Islet of Langerhans (tissue), 1 donor: Measurements from ENCODE around the gene GGT5.
"Not testable (repeated sequence)": the region's sequence is repeated elsewhere in the genome, so short reads cannot be mapped to it uniquely, and the experiment has no call there.

Experiments used
- FAIRE-seq: peaks from one replicate; lab custom pipeline; 2011; peaks lifted over from hg19 to GRCh38; lab: Jason Lieb, UNC

Gene GGT5

GRCh38 chr22:24203856-24204255 is 41.0 kb downstream of the GGT5 start:
- not testable (repeated sequence) for FAIRE-seq

GRCh38 chr22:24201681-24202614 is 42.9 kb downstream of the GGT5 start:
- no peak for FAIRE-seq

- no peak for FAIRE-seq
Measured at GRCh38 chr22:24200619-24201212, 44.2 kb downstream of the GGT5 start.

GRCh38 chr22:24198682-24199052 is 46.2 kb downstream of the GGT5 start:
- no peak for FAIRE-seq

GRCh38 chr22:24191893-24192292 is 53.0 kb downstream of the GGT5 start:
- no peak for FAIRE-seq

GRCh38 chr22:24191381-24191841 is 53.5 kb downstream of the GGT5 start:
- FAIRE-seq, result no peak

GRCh38 chr22:24190596-24191208 is 54.2 kb downstream of the GGT5 start:
- FAIRE-seq, result no peak

GRCh38 chr22:24190159-24190540 is 54.7 kb downstream of the GGT5 start:
- FAIRE-seq, result no peak

- no peak for FAIRE-seq
Measured at GRCh38 chr22:24189249-24190158, 55.4 kb downstream of the GGT5 start.

- FAIRE-seq, result no peak
Measured at GRCh38 chr22:24188705-24189248, 56.1 kb downstream of the GGT5 start.

- FAIRE-seq, result no peak
Measured at GRCh38 chr22:24187731-24188644, 56.9 kb downstream of the GGT5 start.

GRCh38 chr22:24186892-24187670 is 57.8 kb downstream of the GGT5 start:
- no peak for FAIRE-seq

- FAIRE-seq, result no peak
Measured at GRCh38 chr22:24186352-24186740, 58.5 kb downstream of the GGT5 start.

- no peak for FAIRE-seq
Measured at GRCh38 chr22:24185501-24186351, 59.2 kb downstream of the GGT5 start.

- no peak for FAIRE-seq
Measured at GRCh38 chr22:24185001-24185500, 59.8 kb downstream of the GGT5 start.

- no peak for FAIRE-seq
Measured at GRCh38 chr22:24184057-24184798, 60.7 kb downstream of the GGT5 start.

- FAIRE-seq, result no peak
Measured at GRCh38 chr22:24183321-24184031, 61.4 kb downstream of the GGT5 start.
